Measurements from ENCODE around the gene SYN1. TPM values are rescaled to one million over a fixed set of nuclear protein-coding genes. Genes with fewer than 3 reads are reported as not detected.

Gene SYN1
- polyA plus RNA-seq, 1 experiment: 0.23 TPM

DNA sequence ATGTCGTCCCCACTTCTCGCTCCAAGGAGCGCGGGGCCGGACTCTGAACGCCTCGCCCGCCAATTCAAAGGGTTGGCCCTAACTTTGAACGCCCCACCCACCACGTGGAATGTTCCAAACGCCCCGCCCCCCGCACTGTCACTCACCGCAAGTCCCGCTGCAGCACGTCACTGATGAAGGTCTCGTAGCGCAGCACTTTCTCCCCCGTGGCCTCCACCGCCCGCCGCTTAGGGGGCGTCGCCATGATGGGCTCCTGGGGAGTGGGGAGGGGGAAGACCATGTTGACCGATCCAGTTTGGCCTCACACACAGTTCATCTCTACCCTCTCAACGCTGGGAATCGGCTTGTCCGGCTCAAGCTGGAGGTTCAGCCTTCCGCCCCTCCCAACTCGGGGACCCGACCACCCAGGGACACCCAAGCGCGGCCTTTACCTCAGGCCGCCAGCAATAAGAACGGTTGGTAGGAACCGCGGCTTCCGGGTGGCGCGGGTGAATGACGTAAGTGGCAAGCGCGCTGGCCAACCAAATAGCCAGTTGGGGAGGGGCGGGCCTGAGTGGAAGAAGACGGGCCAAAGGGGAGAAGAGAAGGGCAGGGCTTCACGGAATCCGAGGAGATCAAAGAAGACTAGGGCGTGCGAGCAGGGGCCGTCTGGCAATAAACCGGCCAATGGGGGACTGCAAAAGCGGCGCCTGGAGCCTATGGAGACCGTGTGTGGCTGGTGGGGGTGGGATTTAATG, 39.2 kb upstream of the SYN1 start, which contains the start of gene UXT:
TSS of gene UXT (minus strand) at position 497 of the 737 bp plus-strand sequence. CDS start at position 244, 253 bp downstream.
- Histone ChIP-seq H3K36me3 (ENCODE audit: control insufficient read depth, insufficient read depth, low read length) (peaks cover 3% of the 10 kb centered on the region), H3K4me3 (ENCODE audit: low read depth, low read length) (peak within 1 kb of the TSS; percentile 66), H3K27me3 (ENCODE audit: control insufficient read depth, insufficient read depth, low read length) (no peaks in the 10 kb centered on the region)
- TF ChIP-seq, protein P1, sequence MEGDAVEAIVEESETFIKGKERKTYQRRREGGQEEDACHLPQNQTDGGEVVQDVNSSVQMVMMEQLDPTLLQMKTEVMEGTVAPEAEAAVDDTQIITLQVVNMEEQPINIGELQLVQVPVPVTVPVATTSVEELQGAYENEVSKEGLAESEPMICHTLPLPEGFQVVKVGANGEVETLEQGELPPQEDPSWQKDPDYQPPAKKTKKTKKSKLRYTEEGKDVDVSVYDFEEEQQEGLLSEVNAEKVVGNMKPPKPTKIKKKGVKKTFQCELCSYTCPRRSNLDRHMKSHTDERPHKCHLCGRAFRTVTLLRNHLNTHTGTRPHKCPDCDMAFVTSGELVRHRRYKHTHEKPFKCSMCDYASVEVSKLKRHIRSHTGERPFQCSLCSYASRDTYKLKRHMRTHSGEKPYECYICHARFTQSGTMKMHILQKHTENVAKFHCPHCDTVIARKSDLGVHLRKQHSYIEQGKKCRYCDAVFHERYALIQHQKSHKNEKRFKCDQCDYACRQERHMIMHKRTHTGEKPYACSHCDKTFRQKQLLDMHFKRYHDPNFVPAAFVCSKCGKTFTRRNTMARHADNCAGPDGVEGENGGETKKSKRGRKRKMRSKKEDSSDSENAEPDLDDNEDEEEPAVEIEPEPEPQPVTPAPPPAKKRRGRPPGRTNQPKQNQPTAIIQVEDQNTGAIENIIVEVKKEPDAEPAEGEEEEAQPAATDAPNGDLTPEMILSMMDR (IDR thresholded peaks at IDR 0.05; ENCODE audit: insufficient read depth, low read depth, low read length): no peak
- ChIA-PET CTCF (no interaction called here), POLR2A (no interaction called here)
- DNase-seq (ENCODE audit: low read depth): peak; percentile 67

DNA sequence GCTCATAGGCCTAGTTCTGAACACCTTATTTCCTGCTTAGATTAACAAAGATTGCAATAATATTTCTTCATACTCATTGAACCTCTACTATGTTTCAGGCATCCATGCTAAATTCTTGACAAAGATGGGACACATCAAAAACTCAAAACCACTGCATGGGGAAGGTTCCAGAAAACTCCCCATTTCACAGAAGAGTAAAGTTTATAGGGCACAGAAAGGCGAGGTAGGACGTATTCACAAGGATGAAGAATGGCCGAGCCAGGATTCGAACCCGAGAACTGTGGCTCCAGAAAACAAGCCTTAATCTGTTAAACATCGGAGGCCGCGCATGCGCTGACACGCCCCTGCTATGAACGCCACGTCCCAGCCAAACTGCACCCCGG, 38.6 kb upstream of the SYN1 start:
- TF ChIP-seq, protein P1 (IDR thresholded peaks at IDR 0.05; ENCODE audit: insufficient read depth, low read depth, low read length): no peak
- DNase-seq (ENCODE audit: low read depth): no peak
- POLR2A ChIA-PET: no interaction called here
- H3K36me3 ChIP-seq (ENCODE audit: control insufficient read depth, insufficient read depth, low read length): peaks cover 3% of the 10 kb centered on the region
- no peaks in the 10 kb centered on the region for H3K27me3 ChIP-seq (ENCODE audit: control insufficient read depth, insufficient read depth, low read length)
- CTCF ChIA-PET: no interaction called here
- H3K4me3 ChIP-seq (ENCODE audit: low read depth, low read length): peak overlapping the region; percentile 66

DNA sequence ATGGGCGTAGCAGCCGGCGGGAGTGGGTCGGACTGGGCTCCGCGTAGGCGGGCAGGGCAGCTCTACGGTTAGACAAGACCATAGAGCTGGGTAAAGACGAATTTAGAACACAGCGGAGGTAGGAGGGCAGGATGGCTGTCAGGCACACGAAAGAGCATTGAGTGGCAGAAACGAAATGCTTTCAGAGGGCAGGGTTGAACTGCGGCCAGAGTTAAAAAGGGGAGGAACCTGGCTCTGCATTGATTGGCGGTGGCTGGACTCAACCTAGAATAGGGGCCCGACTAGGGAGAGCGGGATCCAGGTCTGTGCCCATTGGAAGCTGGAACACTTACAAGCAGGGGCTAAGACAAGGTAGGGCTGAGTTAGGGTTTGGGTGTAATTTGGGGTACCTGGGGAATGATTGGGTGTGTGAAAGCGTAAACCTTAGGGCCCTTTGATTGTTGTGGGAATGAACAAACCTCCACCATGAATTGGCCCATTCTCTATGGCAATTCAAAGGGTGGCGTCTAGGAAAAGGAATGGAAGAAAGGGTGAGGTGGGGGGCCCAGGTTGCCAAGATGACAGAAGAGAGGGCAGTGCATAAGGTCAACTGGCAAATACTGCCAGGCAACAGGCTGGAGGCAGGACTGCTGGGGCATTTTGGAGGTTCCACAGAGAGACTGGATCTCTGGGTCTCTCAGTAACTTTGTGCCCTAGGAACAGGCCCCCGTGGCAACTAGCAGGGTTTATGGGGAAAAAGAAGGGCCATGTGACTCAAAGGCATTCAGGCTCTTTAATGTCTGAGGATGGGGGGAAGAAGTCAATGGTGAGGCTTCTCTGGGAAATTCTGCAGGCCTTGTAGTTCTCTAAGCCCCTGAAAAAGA, 31.6 kb upstream of the SYN1 start:
- Histone ChIP-seq H3K36me3 (ENCODE audit: control insufficient read depth, insufficient read depth, low read length) (peaks cover 3% of the 10 kb centered on the region), H3K27me3 (ENCODE audit: control insufficient read depth, insufficient read depth, low read length) (no peaks in the 10 kb centered on the region), H3K4me3 (ENCODE audit: low read depth, low read length) (peak overlapping the region; percentile 28)
- TF ChIP-seq, protein P1 (IDR thresholded peaks at IDR 0.05; ENCODE audit: insufficient read depth, low read depth, low read length): no peak
- DNase-seq (ENCODE audit: low read depth): no peak
- ChIA-PET CTCF (interaction anchor here (0.5 kb wide), 1 partner anchor 111 kb away, joined by 3 read pairs; no protein-coding TSS in a partner anchor), POLR2A (no interaction called here)

DNA sequence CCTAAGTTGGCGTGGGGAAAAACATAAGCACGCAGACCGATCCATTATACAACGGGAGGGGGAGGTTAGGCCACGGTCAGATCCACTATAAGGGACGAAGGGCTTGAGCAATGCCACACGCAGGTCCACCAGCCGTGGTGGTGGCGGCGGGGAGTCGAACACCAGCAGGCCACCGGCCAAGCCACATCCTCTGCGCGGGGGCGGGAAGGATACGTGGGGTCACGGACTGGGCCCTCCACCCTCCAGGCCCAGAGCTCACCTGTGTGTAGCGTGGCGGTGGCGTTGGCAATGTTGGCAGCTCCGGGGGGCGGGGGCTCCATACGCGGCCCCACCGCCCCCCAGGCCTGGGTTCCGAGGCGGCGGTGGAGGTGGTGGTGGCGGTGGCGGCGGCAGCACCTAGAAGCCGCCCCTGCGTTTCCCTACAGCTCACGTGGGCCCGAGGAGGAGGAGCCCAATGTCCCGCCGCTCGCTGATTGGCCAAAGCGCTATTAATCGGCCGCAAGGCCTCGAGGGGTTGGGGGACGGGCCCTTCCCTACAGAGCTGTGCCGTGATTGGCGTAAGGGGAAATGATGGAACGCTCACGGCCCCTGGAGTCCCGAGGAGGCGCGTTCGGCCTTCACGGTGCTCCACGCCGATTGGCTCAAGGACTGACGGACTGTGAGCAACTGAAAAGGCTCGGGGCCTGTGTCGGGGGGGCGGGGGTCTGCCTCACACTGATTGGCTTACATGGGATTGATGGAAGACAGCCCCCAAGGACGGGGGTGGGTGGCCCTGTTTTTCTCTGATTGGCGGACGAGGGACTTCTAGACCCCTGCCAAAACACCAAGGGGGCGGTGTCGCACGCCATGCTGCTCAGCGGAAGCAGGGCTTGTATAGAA, 30.7 kb upstream of the SYN1 start, which contains the start of gene ELK1:
TSS of gene ELK1 (minus strand) at position 400 of the 879 bp plus-strand sequence. CDS start 9,122 bp downstream, outside the sequence.
- ChIA-PET CTCF (interaction anchor here (1.0 kb wide), 1 partner anchor 127 kb away, joined by 4 read pairs; no protein-coding TSS in a partner anchor), POLR2A (no interaction called here)
- Histone ChIP-seq H3K4me3 (ENCODE audit: low read depth, low read length) (peak within 1 kb of the TSS; percentile 77), H3K27me3 (ENCODE audit: control insufficient read depth, insufficient read depth, low read length) (no peaks in the 10 kb centered on the region), H3K36me3 (ENCODE audit: control insufficient read depth, insufficient read depth, low read length) (peaks cover 2% of the 10 kb centered on the region)
- TF ChIP-seq, protein P1 (IDR thresholded peaks at IDR 0.05; ENCODE audit: insufficient read depth, low read depth, low read length): no peak
- peak; percentile 94 for DNase-seq (ENCODE audit: low read depth)
